Stimulated activated CD4-positive, alpha-beta T cell treated with anti-CD3 and anti-CD28 coated beads, TNF-alpha, amount 100 ng/mL, for 24 hours (primary cell): ENCODE data around the gene USP17L24.
"Not testable (repeated sequence)": the region's sequence is repeated elsewhere in the genome, so short reads cannot be mapped to it uniquely, and the experiment has no call there.

Source experiments
- DNase-seq, 3 experiments: peaks; one replicate each; pipeline ENCODE4 v3.0.0-alpha.2; 2020; ENCODE audit warnings: low read depth in 3 of 3

USP17L24 gene

GRCh38 chr4:9324865-9325264 lies at the start of gene USP17L24:
Gene USP17L24, plus strand, starts transcription at chr4:9325165. Its CDS starts 0 bp downstream, at chr4:9325165.
- DNase-seq: not testable (repeated sequence)

GRCh38 chr4:9324191-9324590 lies 774 bp upstream of the USP17L24 start:
- not testable (repeated sequence) for DNase-seq

GRCh38 chr4:9329611-9330010 lies 4.6 kb downstream of the USP17L24 start, which contains the start of gene USP17L25:
Gene USP17L25, plus strand, starts transcription at chr4:9329911. Its CDS starts 0 bp downstream, at chr4:9329911.
- DNase-seq: not testable (repeated sequence)

- DNase-seq: not testable (repeated sequence)
These were observed 9.4 kb downstream of the USP17L24 start, which contains the start of gene USP17L26 for GRCh38 chr4:9334358-9334757. Gene USP17L26, plus strand, starts transcription at chr4:9334658. Its CDS starts 0 bp downstream, at chr4:9334658.

GRCh38 chr4:9339103-9339502 lies 14.1 kb downstream of the USP17L24 start, which contains the start of gene USP17L5:
Gene USP17L5, plus strand, starts transcription at chr4:9339403. Its CDS starts 0 bp downstream, at chr4:9339403.
- DNase-seq: not testable (repeated sequence)

GRCh38 chr4:9343848-9344247 lies 18.9 kb downstream of the USP17L24 start, which contains the start of gene USP17L27:
Gene USP17L27, plus strand, starts transcription at chr4:9344148. Its CDS starts 0 bp downstream, at chr4:9344148.
- not testable (repeated sequence) for DNase-seq

- DNase-seq: not testable (repeated sequence)
These were observed 23.6 kb downstream of the USP17L24 start, which contains the start of gene USP17L28 for GRCh38 chr4:9348593-9348992. Gene USP17L28, plus strand, starts transcription at chr4:9348893. Its CDS starts 0 bp downstream, at chr4:9348893.

- not testable (repeated sequence) for DNase-seq
These were observed 25.9 kb downstream of the USP17L24 start for GRCh38 chr4:9350866-9351265.

- not testable (repeated sequence) for DNase-seq
These were observed 28.4 kb downstream of the USP17L24 start, which contains the start of gene USP17L29 for GRCh38 chr4:9353338-9353737. Gene USP17L29, plus strand, starts transcription at chr4:9353638. Its CDS starts 0 bp downstream, at chr4:9353638.

GRCh38 chr4:9362829-9363228 lies 37.9 kb downstream of the USP17L24 start, which contains the start of gene USP17L30:
Gene USP17L30, plus strand, starts transcription at chr4:9363129. Its CDS starts 0 bp downstream, at chr4:9363129.
- not testable (repeated sequence) for DNase-seq
